ENCODE measurements around the gene SLC16A8. TPM values are rescaled to one million over a fixed set of nuclear protein-coding genes. Genes with fewer than 3 reads are reported as not detected.

SLC16A8 gene
- total and polyA plus RNA-seq, 2 donors from 2014 or later: 0.31 to 0.92 TPM

- H3K27ac ChIP-seq (ENCODE audit: low read depth in 2 of 2, low read length in 2 of 2): no peak overlapping the region
- intact Hi-C loops (cut with DNase I): no loop called here
- DNase-seq: no peak
Measured at GRCh38 chr22:38043151-38044039, 40.6 kb downstream of the SLC16A8 start.

GRCh38 chr22:38042488-38042790, 41.5 kb downstream of the SLC16A8 start:
- H3K4me1 ChIP-seq (ENCODE audit: control insufficient read depth in 2 of 3, insufficient read depth in 2 of 3, low read depth in 1 of 3, low read length in 3 of 3): peaks cover 0 to 2% (median 0%) of the 10 kb centered on the region in 3 donors
- FAIRE-seq (no peak), DNase-seq (no peak)
- intact Hi-C loops (cut with DNase I): no loop called here
- H3K4me3 ChIP-seq (ENCODE audit: low read length in 3 of 3): no peak overlapping the region
- H3K36me3 ChIP-seq (ENCODE audit: control insufficient read depth in 2 of 3, insufficient read depth in 3 of 3, low read length in 3 of 3): no peaks in the 10 kb centered on the region
- H3K9ac ChIP-seq (ENCODE audit: low read length in 3 of 3): no peak overlapping the region
- no peak for TF ChIP-seq CTCF (IDR thresholded peaks at IDR 0.05; ENCODE audit: borderline replicate concordance, extremely low read depth, insufficient read depth)
- H3K27me3 ChIP-seq (ENCODE audit: control insufficient read depth, insufficient read depth, low read length): no peaks in the 10 kb centered on the region
- no peak overlapping the region for H3K27ac ChIP-seq (ENCODE audit: low read depth in 2 of 2, low read length in 2 of 2)
- H3K9me3 ChIP-seq (ENCODE audit: control insufficient read depth in 2 of 3, insufficient read depth in 1 of 3, low read length in 3 of 3): no peaks in the 10 kb centered on the region

More at GRCh38 chr22:38043151-38044039, 40.6 kb downstream of the SLC16A8 start:
- no peaks in the 10 kb centered on the region for H3K27me3 ChIP-seq (ENCODE audit: control insufficient read depth, insufficient read depth, low read length)
- FAIRE-seq: no peak
- TF ChIP-seq CTCF (IDR thresholded peaks at IDR 0.05; ENCODE audit: borderline replicate concordance, extremely low read depth, insufficient read depth): no peak
- no peak overlapping the region for H3K9ac ChIP-seq (ENCODE audit: low read length in 3 of 3)
- no peaks in the 10 kb centered on the region for H3K9me3 ChIP-seq (ENCODE audit: control insufficient read depth in 2 of 3, insufficient read depth in 1 of 3, low read length in 3 of 3)
- H3K36me3 ChIP-seq (ENCODE audit: control insufficient read depth in 2 of 3, insufficient read depth in 3 of 3, low read length in 3 of 3): no peaks in the 10 kb centered on the region
- peaks cover 0 to 2% (median 0%) of the 10 kb centered on the region in 3 donors for H3K4me1 ChIP-seq (ENCODE audit: control insufficient read depth in 2 of 3, insufficient read depth in 2 of 3, low read depth in 1 of 3, low read length in 3 of 3)
- H3K4me3 ChIP-seq (ENCODE audit: low read length in 3 of 3): no peak overlapping the region

GRCh38 chr22:38041760-38042487, 42.1 kb downstream of the SLC16A8 start:
- intact Hi-C loops (cut with DNase I): no loop called here
- H3K9ac ChIP-seq (ENCODE audit: low read length in 3 of 3): no peak overlapping the region
- DNase-seq (no peak), FAIRE-seq (no peak)
- H3K27me3 ChIP-seq (ENCODE audit: control insufficient read depth, insufficient read depth, low read length): no peaks in the 10 kb centered on the region
- no peak overlapping the region for H3K27ac ChIP-seq (ENCODE audit: low read depth in 2 of 2, low read length in 2 of 2)
- H3K4me3 ChIP-seq (ENCODE audit: low read length in 3 of 3): no peak overlapping the region
- H3K36me3 ChIP-seq (ENCODE audit: control insufficient read depth in 2 of 3, insufficient read depth in 3 of 3, low read length in 3 of 3): no peaks in the 10 kb centered on the region
- TF ChIP-seq CTCF (IDR thresholded peaks at IDR 0.05; ENCODE audit: borderline replicate concordance, extremely low read depth, insufficient read depth): no peak
- peaks cover 0 to 2% (median 0%) of the 10 kb centered on the region in 3 donors for H3K4me1 ChIP-seq (ENCODE audit: control insufficient read depth in 2 of 3, insufficient read depth in 2 of 3, low read depth in 1 of 3, low read length in 3 of 3)
- no peaks in the 10 kb centered on the region for H3K9me3 ChIP-seq (ENCODE audit: control insufficient read depth in 2 of 3, insufficient read depth in 1 of 3, low read length in 3 of 3)

All from kidney (tissue), 14 donors.